H1 (cell line): ENCODE measurements around the gene CCT5. TPM values are rescaled to one million over a fixed set of nuclear protein-coding genes. Genes with fewer than 3 reads are reported as not detected.
A peak's percentile ranks its signal among the peaks of the same experiment; 100 is the strongest.

Experiments
- CTCF ChIA-PET: fragments of 300-600 bp; sonication (Branson Sonifier 250); formaldehyde crosslinking; loops from one replicate; lab custom pipeline; 2021; ENCODE audit not compliant: partially characterized antibody; lab: Charles Lee
- POLR2A ChIA-PET: fragments of 300-600 bp; sonication (Branson Sonifier 250); formaldehyde crosslinking; loops from one replicate; lab custom pipeline; 2021; ENCODE audit warnings: inconsistent platforms; ENCODE audit not compliant: partially characterized antibody; lab: Charles Lee
- DNase-seq, 2 experiments: peaks; one replicate each; pipeline versions ENCODE4 v3.0.0 to v3.0.0-alpha.2; 2010 to 2022; ENCODE audit warnings: low spot score in 2 of 2, low read depth in 1 of 2, mixed read lengths in 1 of 2
- FAIRE-seq: peaks from 2 replicates; lab custom pipeline; 2011; peaks lifted over from hg19 to GRCh38; lab: Jason Lieb, UNC
- H2AFZ ChIP-seq: 2 replicates; pipeline ENCODE4 v1.8.1; 2012; ENCODE audit warnings: low read length, inconsistent platforms
- H2AK5ac ChIP-seq: 2 replicates; pipeline ENCODE4 v1.6.1; 2013; ENCODE audit warnings: low read depth, low read length
- H2BK120ac ChIP-seq: replicated peaks from 2 replicates; pipeline ENCODE3; 2013; ENCODE audit warnings: low read depth, low read length, inconsistent platforms
- H2BK12ac ChIP-seq: 2 replicates; pipeline ENCODE4 v1.6.1; 2013; ENCODE audit warnings: low read depth, low read length
- H2BK15ac ChIP-seq: 2 replicates; pipeline ENCODE4 v1.6.1; 2013; ENCODE audit warnings: low read length
- H2BK20ac ChIP-seq: 2 replicates; pipeline ENCODE4 v1.6.1; 2013; ENCODE audit warnings: low read length
- H2BK5ac ChIP-seq: 2 replicates; pipeline ENCODE4 v1.6.1; 2013; ENCODE audit warnings: low read depth, low read length
- H3K14ac ChIP-seq: 2 replicates; pipeline ENCODE4 v1.6.1; 2013; ENCODE audit warnings: inconsistent platforms; ENCODE audit not compliant: insufficient read length
- H3K18ac ChIP-seq: 2 replicates; pipeline ENCODE4 v1.6.1; 2013; ENCODE audit warnings: low read length; ENCODE audit errors: extremely low read depth
- H3K23ac ChIP-seq: 2 replicates; pipeline ENCODE4 v1.6.1; 2013; ENCODE audit warnings: inconsistent platforms; ENCODE audit not compliant: insufficient read length
- H3K23me2 ChIP-seq: 2 replicates; pipeline ENCODE4 v1.6.1; 2013; ENCODE audit warnings: low read depth, low read length
- H3K27ac ChIP-seq: 2 replicates; pipeline ENCODE4 v1.6.1; 2011; ENCODE audit warnings: low read depth, low read length, inconsistent platforms
- H3K27me3 ChIP-seq, 4 experiments: replicated peaks in 1 of 4; 1 replicate in 1 of 4; 2 replicates in 3 of 4; pipeline versions ENCODE4 v1.6.1 to v1.8.1; 2011 to 2013; ENCODE audit warnings: low read length in 3 of 4, mild to moderate bottlenecking in 3 of 4, inconsistent platforms in 2 of 4, mixed read lengths in 2 of 4, moderate library complexity in 1 of 4; ENCODE audit not compliant: control insufficient read depth in 3 of 4, insufficient read depth in 3 of 4; ENCODE audit errors: extremely low read depth in 1 of 4
- H3K36me3 ChIP-seq, 4 experiments: 2 replicates each; pipeline versions ENCODE4 v1.6.1 to v1.8.1; 2011 to 2013; ENCODE audit warnings: mild to moderate bottlenecking in 4 of 4, low read length in 3 of 4, moderate library complexity in 2 of 4, control low read depth in 1 of 4, inconsistent platforms in 1 of 4; ENCODE audit not compliant: insufficient read depth in 4 of 4, control insufficient read depth in 2 of 4
- H3K4ac ChIP-seq: replicated peaks from 2 replicates; pipeline ENCODE3; 2013; ENCODE audit warnings: low read length, low read depth, mixed read lengths, inconsistent platforms; ENCODE audit not compliant: insufficient read length
- H3K4me1 ChIP-seq, 4 experiments: replicated peaks in 1 of 4; 1 replicate in 1 of 4; 2 replicates in 3 of 4; pipeline versions ENCODE4 v1.6.1 to v1.8.1; 2011 to 2013; ENCODE audit warnings: low read length in 3 of 4, inconsistent platforms in 2 of 4, mixed read lengths in 1 of 4; ENCODE audit not compliant: insufficient read depth in 4 of 4, control insufficient read depth in 3 of 4
- H3K4me2 ChIP-seq, 2 experiments: 2 replicates each; pipeline versions ENCODE4 v1.6.1 to v1.8.1; 2011 to 2013; ENCODE audit warnings: low read depth in 2 of 2, low read length in 2 of 2, control low read depth in 1 of 2, inconsistent platforms in 1 of 2, mild to moderate bottlenecking in 1 of 2; ENCODE audit not compliant: insufficient read depth in 1 of 2
- H3K4me3 ChIP-seq, 4 experiments: fragments of 200-600, 300-600 bp in 1 of 4; sonication (generic), shearing (Covaris generic), sonication (Bioruptor Twin) in 1 of 4; 2 replicates each; pipeline versions ENCODE4 v1.5.1 to v1.8.1; 2011 to 2016; ENCODE audit warnings: low read length in 4 of 4, low read depth in 3 of 4, control low read depth in 2 of 4, inconsistent platforms in 2 of 4, mild to moderate bottlenecking in 2 of 4, mixed read lengths in 1 of 4, moderate library complexity in 1 of 4; ENCODE audit not compliant: insufficient read depth in 2 of 4; ENCODE audit errors: extremely low read depth in 1 of 4
- H3K56ac ChIP-seq: replicated peaks from 2 replicates; pipeline ENCODE3; 2013; ENCODE audit warnings: low read depth, mild to moderate bottlenecking, mixed read lengths, low read length, inconsistent platforms; ENCODE audit not compliant: insufficient read length
- H3K79me1 ChIP-seq: 2 replicates; pipeline ENCODE4 v1.6.1; 2013; ENCODE audit warnings: low read depth, low read length, control low read depth
- H3K79me2 ChIP-seq, 2 experiments: 2 replicates each; pipeline versions ENCODE4 v1.6.1 to v1.8.1; 2012 to 2013; ENCODE audit warnings: low read length in 2 of 2, mild to moderate bottlenecking in 2 of 2, inconsistent platforms in 1 of 2; ENCODE audit not compliant: insufficient read depth in 2 of 2, control insufficient read depth in 1 of 2
- H3K9ac ChIP-seq, 4 experiments: replicated peaks in 1 of 4; 1 replicate in 1 of 4; 2 replicates in 3 of 4; pipeline versions ENCODE4 v1.6.1 to v1.8.1; 2011 to 2013; ENCODE audit warnings: low read depth in 3 of 4, low read length in 3 of 4, control low read depth in 2 of 4, mild to moderate bottlenecking in 2 of 4, moderate library complexity in 2 of 4, inconsistent platforms in 1 of 4; ENCODE audit errors: extremely low read depth in 1 of 4
- H3K9me3 ChIP-seq, 2 experiments: 2 replicates each; pipeline versions ENCODE4 v1.6.1 to v1.8.1; 2012 to 2013; ENCODE audit warnings: mild to moderate bottlenecking in 2 of 2, moderate library complexity in 2 of 2, control low read depth in 1 of 2, inconsistent platforms in 1 of 2, low read depth in 1 of 2, low read length in 1 of 2, mixed read lengths in 1 of 2; ENCODE audit not compliant: insufficient read depth in 2 of 2
- H4K20me1 ChIP-seq, 2 experiments: replicated peaks in 1 of 2; 2 replicates each; pipeline versions ENCODE3 to v1.8.1; 2011 to 2013; ENCODE audit warnings: inconsistent platforms in 2 of 2, low read length in 2 of 2, mild to moderate bottlenecking in 1 of 2; ENCODE audit not compliant: insufficient read depth in 2 of 2, control insufficient read depth in 1 of 2
- H4K5ac ChIP-seq: 2 replicates; pipeline ENCODE4 v1.6.1; 2013; ENCODE audit warnings: low read length, low read depth, mixed read lengths, inconsistent platforms; ENCODE audit not compliant: insufficient read length
- H4K8ac ChIP-seq: 2 replicates; pipeline ENCODE4 v1.8.0; 2013; ENCODE audit warnings: mild to moderate bottlenecking, moderate library complexity, low read length, inconsistent platforms; ENCODE audit not compliant: insufficient read depth; ENCODE audit errors: extremely low read depth
- H4K91ac ChIP-seq: replicated peaks from 2 replicates; pipeline ENCODE3; 2013; ENCODE audit warnings: low read length, mixed read lengths, inconsistent platforms; ENCODE audit not compliant: insufficient read length
- BACH1 ChIP-seq: IDR thresholded peaks from 2 replicates; pipeline ENCODE4 v1.6.1; 2012; ENCODE audit warnings: low read length, improper control_type of control experiment
- CREB1 ChIP-seq: IDR thresholded peaks from 2 replicates; pipeline ENCODE4 v1.6.1; 2012; ENCODE audit warnings: inconsistent platforms
- EGR1 ChIP-seq: IDR thresholded peaks from 2 replicates; pipeline ENCODE4 v1.6.1; 2011; ENCODE audit warnings: low read depth, low read length, borderline replicate concordance
- JUN ChIP-seq: IDR thresholded peaks from 2 replicates; pipeline ENCODE4 v1.6.1; 2011; ENCODE audit warnings: low read depth, mild to moderate bottlenecking, improper control_type of control experiment, low read length
- KDM4A ChIP-seq: IDR thresholded peaks from one replicate; pipeline ENCODE4 v1.7.1; 2012; ENCODE audit warnings: low read depth, mild to moderate bottlenecking, moderate library complexity, low read length, inconsistent platforms; ENCODE audit not compliant: severe bottlenecking
- MAFK ChIP-seq: IDR thresholded peaks from 2 replicates; pipeline ENCODE4 v1.6.1; 2012; ENCODE audit warnings: low read depth, mild to moderate bottlenecking, improper control_type of control experiment, low read length
- POLR2A ChIP-seq, 2 experiments: IDR thresholded peaks; 1 replicate in 1 of 2; 2 replicates in 1 of 2; pipeline ENCODE4 v1.6.1; 2011; ENCODE audit warnings: low read depth in 2 of 2, low read length in 2 of 2, mild to moderate bottlenecking in 2 of 2; ENCODE audit errors: control extremely low read depth in 1 of 2
- RAD21 ChIP-seq, 2 experiments: IDR thresholded peaks in 1 of 2; conservative IDR thresholded peaks in 1 of 2; 2 replicates each; pipeline ENCODE4 v1.6.1; 2011; ENCODE audit warnings: low read depth in 2 of 2, low read length in 2 of 2, improper control_type of control experiment in 1 of 2, inconsistent platforms in 1 of 2, mild to moderate bottlenecking in 1 of 2, moderate library complexity in 1 of 2
- SIRT6 ChIP-seq: IDR thresholded peaks from one replicate; pipeline ENCODE4 v1.7.1; 2012; ENCODE audit warnings: low read length, inconsistent platforms
- WGBS, 2 experiments: shearing (Covaris generic) in 1 of 2; methylation state at CpG; one replicate each; pipeline versions ENCODE4 v1.1.6 to v1.1.7; 2013 to 2015; ENCODE audit warnings: low lambda C conversion rate in 2 of 2, mixed read lengths in 2 of 2, inconsistent platforms in 1 of 2, low coverage in 1 of 2, missing lambda C conversion rate in 1 of 2; ENCODE audit not compliant: insufficient replicate concordance in 2 of 2, insufficient coverage in 1 of 2, insufficient read length in 1 of 2; ENCODE audit errors: extremely low coverage in 1 of 2, missing lambda C conversion rate in 1 of 2; 5-methylcytosine and 5-hydroxymethylcytosine counted together
- polyA plus RNA-seq, 7 experiments: library from polyadenylated mRNA; depleted of rRNA in 3 of 7; stranded (reverse) in 5 of 7; unstranded in 2 of 7; fragments of >200 nt in 5 of 7; fragments of 200-250 nt in 2 of 7; gene quantifications; 1 replicate in 5 of 7; 2 replicates in 1 of 7; 4 replicates in 1 of 7; pipeline versions ENCODE4 v1.2.1 to v1.2.3, GENCODE V29; 2011 to 2013; ENCODE audit warnings: missing spikeins in 2 of 7, mixed read lengths in 2 of 7
- total RNA-seq: library from RNA; stranded (reverse); fragmentation: NEBNext Ultra II Directional; extraction: Animal tissue kit (Norgen Biotek cat#: 25700); gene quantifications from 2 replicates; pipeline ENCODE4 v1.2.1, GENCODE V29; 2021
- TF ChIP-seq, protein P1 (sequence below): IDR thresholded peaks from 2 replicates; pipeline ENCODE4 v1.6.1; 2012; ENCODE audit warnings: low read length, inconsistent platforms
- TF ChIP-seq, protein P2 (sequence below): IDR thresholded peaks from 2 replicates; pipeline ENCODE4 v1.6.1; 2012; ENCODE audit warnings: inconsistent platforms
- TF ChIP-seq, protein P3 (sequence below): IDR thresholded peaks from 2 replicates; pipeline ENCODE4 v1.6.1; 2012; ENCODE audit warnings: inconsistent platforms

CCT5 gene
- total and polyA plus RNA-seq, 2 of the 8 experiments (the other 6 are each of a cell fraction or from before 2014, with no cell fraction given), result 425 to 549 TPM

DNA sequence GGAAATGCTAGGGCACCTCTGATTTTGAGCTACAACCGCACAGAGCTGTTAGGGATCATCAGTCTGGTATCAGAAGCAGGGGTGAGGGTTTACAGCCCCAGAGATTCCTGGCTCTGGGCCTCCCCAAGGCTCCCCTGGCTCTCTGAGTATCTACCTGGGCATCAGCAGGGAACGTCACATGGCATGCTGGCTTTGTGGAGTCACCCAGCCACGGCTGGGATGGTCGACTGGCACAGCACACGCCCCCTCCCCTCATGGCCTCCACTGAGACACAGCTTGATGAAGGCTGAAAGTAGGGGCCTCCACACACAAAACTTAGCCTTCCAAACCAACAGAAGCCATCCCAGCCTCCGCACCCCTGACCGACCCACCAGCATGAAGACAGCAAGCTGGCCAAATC lies 17.1 kb upstream of the CCT5 start:
- no peak overlapping the region for H3K4me2 ChIP-seq
- FAIRE-seq (no peak), DNase-seq (no peak)
- no peak overlapping the region for H3K9ac ChIP-seq
- H3K79me1 ChIP-seq, result no peaks in the 10 kb centered on the region
- peaks cover 0 to 5% (median 0%) of the 10 kb centered on the region in 4 experiments; a peak in 2 of 8 replicates for H3K36me3 ChIP-seq
- H2BK120ac ChIP-seq, result no peak overlapping the region
- H3K23me2 ChIP-seq, result no peaks in the 10 kb centered on the region
- no peak overlapping the region for H2BK15ac ChIP-seq
- POLR2A ChIA-PET, result interaction anchor here (0.6 to 2.3 kb wide), 4 partner anchors 8 to 79 kb away, joined by 3 to 10 read pairs (median 4); partner anchors contain the start of genes ATPSCKMT and CCT5
- 0 out of 2 replicates have a peak overlapping the region, but pooled peaks have one; percentile 21 for H2BK12ac ChIP-seq
- no peak overlapping the region for H3K18ac ChIP-seq
- WGBS, 2 experiments, result 83% methylated on average over 7 of the region's 7 CpGs; no CpG with 5 or more reads in 1 of the 2 experiments
- H3K23ac ChIP-seq, result no peak overlapping the region
- H3K14ac ChIP-seq, result no peak overlapping the region
- no peak overlapping the region for H2BK20ac ChIP-seq
- H3K4ac ChIP-seq, result no peak overlapping the region
- H3K79me2 ChIP-seq, result no peaks in the 10 kb centered on the region
- no peak overlapping the region for H2AFZ ChIP-seq
- no peak overlapping the region for H3K56ac ChIP-seq
- CTCF ChIA-PET, result interaction anchor here (0.7 to 2.2 kb wide), 9 partner anchors 10 to 720 kb away, joined by 3 to 8 read pairs (median 5); no protein-coding TSS in a partner anchor
- H3K27ac ChIP-seq, result no peak overlapping the region
- no peak overlapping the region for H2AK5ac ChIP-seq
- H3K9me3 ChIP-seq, result no peaks in the 10 kb centered on the region
- H4K8ac ChIP-seq, result no peak overlapping the region
- H2BK5ac ChIP-seq, result no peak overlapping the region
- no peak overlapping the region for H4K5ac ChIP-seq
- H3K4me1 ChIP-seq, result no peaks in the 10 kb centered on the region
- no peak overlapping the region for H4K91ac ChIP-seq
- H4K20me1 ChIP-seq, result no peaks in the 10 kb centered on the region
- H3K27me3 ChIP-seq, result no peaks in the 10 kb centered on the region
- no peak overlapping the region for H3K4me3 ChIP-seq
- TF ChIP-seq CREB1 (no peak), EGR1 (no peak), BACH1 (no peak), RAD21 (IDR thresholded peaks at IDR 0.05 in 1 of 2, conservative IDR thresholded peaks at IDR 0.05 in 1 of 2; ENCODE audit: low read depth in 2 of 2, low read length in 2 of 2) (no peak), SIRT6 (no peak), MAFK (no peak), JUN (no peak), KDM4A (no peak), POLR2A (IDR thresholded peaks at IDR 0.05; ENCODE audit: control extremely low read depth in 1 of 2, low read depth in 2 of 2, low read length in 2 of 2) (no peak)
- TF ChIP-seq, protein P1, sequence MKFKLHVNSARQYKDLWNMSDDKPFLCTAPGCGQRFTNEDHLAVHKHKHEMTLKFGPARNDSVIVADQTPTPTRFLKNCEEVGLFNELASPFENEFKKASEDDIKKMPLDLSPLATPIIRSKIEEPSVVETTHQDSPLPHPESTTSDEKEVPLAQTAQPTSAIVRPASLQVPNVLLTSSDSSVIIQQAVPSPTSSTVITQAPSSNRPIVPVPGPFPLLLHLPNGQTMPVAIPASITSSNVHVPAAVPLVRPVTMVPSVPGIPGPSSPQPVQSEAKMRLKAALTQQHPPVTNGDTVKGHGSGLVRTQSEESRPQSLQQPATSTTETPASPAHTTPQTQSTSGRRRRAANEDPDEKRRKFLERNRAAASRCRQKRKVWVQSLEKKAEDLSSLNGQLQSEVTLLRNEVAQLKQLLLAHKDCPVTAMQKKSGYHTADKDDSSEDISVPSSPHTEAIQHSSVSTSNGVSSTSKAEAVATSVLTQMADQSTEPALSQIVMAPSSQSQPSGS, result no peak
- TF ChIP-seq, protein P2, sequence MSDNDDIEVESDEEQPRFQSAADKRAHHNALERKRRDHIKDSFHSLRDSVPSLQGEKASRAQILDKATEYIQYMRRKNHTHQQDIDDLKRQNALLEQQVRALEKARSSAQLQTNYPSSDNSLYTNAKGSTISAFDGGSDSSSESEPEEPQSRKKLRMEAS, result no peak
- TF ChIP-seq, protein P3, sequence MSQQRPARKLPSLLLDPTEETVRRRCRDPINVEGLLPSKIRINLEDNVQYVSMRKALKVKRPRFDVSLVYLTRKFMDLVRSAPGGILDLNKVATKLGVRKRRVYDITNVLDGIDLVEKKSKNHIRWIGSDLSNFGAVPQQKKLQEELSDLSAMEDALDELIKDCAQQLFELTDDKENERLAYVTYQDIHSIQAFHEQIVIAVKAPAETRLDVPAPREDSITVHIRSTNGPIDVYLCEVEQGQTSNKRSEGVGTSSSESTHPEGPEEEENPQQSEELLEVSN, result no peak
